PFSK-1 (cell line): ENCODE measurements around the gene ATCAY.

Experiments used
- FOXP2 ChIP-seq: optimal IDR thresholded peaks from 2 replicates; pipeline ENCODE3; 2011; ENCODE audit warnings: borderline replicate concordance, control low read depth, inconsistent platforms; ENCODE audit not compliant: insufficient read depth; ENCODE audit errors: extremely low read length, extremely low read depth
- POLR2AphosphoS5 ChIP-seq: IDR thresholded peaks from 2 replicates; pipeline ENCODE4 v1.6.1; 2012; ENCODE audit warnings: low read depth, mild to moderate bottlenecking, control low read depth, low read length, moderate library complexity
- REST ChIP-seq, 2 experiments: IDR thresholded peaks; 2 replicates each; pipeline versions ENCODE4 v1.6.1 to v1.8.0; 2011 to 2012; ENCODE audit warnings: low read depth in 2 of 2, low read length in 2 of 2, control low read depth in 1 of 2, inconsistent platforms in 1 of 2, mild to moderate bottlenecking in 1 of 2, moderate library complexity in 1 of 2; ENCODE audit not compliant: insufficient read depth in 1 of 2
- SIN3A ChIP-seq: IDR thresholded peaks from 2 replicates; pipeline ENCODE4 v1.6.1; 2012; ENCODE audit warnings: mild to moderate bottlenecking, low read length, moderate library complexity, borderline replicate concordance; ENCODE audit not compliant: insufficient read depth
- TAF1 ChIP-seq: IDR thresholded peaks from 2 replicates; pipeline ENCODE4 v1.6.1; 2012; ENCODE audit warnings: low read length, control low read depth, borderline replicate concordance; ENCODE audit not compliant: insufficient read depth

The ATCAY gene

DNA sequence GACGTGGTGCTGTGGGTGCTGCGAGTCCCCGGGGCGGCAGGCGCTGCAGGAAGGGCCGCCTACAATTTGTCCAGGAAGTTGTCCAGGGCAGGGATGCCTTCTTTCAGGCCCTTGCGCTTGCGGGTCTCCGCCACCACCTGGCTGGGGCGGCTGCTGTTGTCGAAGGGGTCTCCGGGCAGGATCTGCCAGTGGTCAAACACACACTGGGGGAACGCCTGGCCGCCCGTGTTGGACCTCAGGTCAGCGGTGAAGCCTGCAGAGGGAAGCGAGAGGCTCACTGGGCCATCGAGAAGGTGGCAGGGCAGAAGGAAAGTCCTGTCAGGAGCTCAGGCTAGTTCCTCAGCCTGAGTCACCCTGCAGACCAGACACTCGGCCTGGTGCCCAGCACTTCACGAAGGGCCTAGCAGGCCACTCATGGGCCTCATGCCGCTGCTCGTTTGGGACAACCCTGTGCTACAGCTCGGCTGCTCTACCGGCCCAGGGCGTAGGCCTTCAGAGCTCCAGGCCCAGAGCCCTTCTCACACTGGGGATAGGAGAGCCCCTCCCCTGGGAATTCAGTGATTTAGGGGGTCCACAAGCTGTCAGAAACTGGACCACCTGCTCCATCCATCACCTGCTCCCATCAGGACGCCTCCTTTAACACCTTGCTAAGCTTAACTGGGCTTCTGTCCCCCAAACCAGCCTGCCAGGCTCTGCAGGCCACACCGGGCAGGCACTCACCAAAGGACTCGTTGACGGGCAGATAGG is 96.2 kb downstream of the ATCAY start:
- TF ChIP-seq FOXP2 (no peak), REST (IDR thresholded peaks at IDR 0.05; ENCODE audit: insufficient read depth in 1 of 2, low read depth in 2 of 2, low read length in 2 of 2) (no peak), SIN3A (no peak), TAF1 (no peak), POLR2AphosphoS5 (no peak; the same call in 1 of the 2 replicates)
